Stimulated activated CD4-positive, alpha-beta T cell treated with anti-CD3 and anti-CD28 coated beads, Interleukin-15, amount 100 ng/mL, for 48 hours (primary cell): ENCODE measurements around the gene EXPH5.
"Not testable (repeated sequence)": the region's sequence is repeated elsewhere in the genome, so short reads cannot be mapped to it uniquely, and the experiment has no call there.

Source experiments
- DNase-seq, 2 donors: peaks; one replicate each; pipeline ENCODE4 v3.0.0-alpha.2; 2020; ENCODE audit warnings: low read depth in 2 of 2

EXPH5 gene

GRCh38 chr11:108593214-108593922, at the start of gene EXPH5:
Gene EXPH5 (minus strand): TSS chr11:108593768. CDS start chr11:108593536, 232 bp downstream.
- peak; percentile 75 to 89 for DNase-seq

- not testable (repeated sequence) for DNase-seq
These were observed 48.2 kb upstream of the EXPH5 start for GRCh38 chr11:108641752-108642151.

- DNase-seq, result no peak
These were observed 45.6 kb upstream of the EXPH5 start for GRCh38 chr11:108639146-108639545.

GRCh38 chr11:108636222-108636621, 42.7 kb upstream of the EXPH5 start:
- DNase-seq, result no peak

GRCh38 chr11:108635106-108635505, 41.5 kb upstream of the EXPH5 start:
- DNase-seq, result no peak

- DNase-seq, result no peak
These were observed 38.6 kb upstream of the EXPH5 start for GRCh38 chr11:108632041-108632704.

GRCh38 chr11:108629274-108629673, 35.7 kb upstream of the EXPH5 start:
- DNase-seq, result no peak

- DNase-seq, result no peak
These were observed 35.2 kb upstream of the EXPH5 start for GRCh38 chr11:108628812-108629211.

- DNase-seq, result no peak
These were observed 34.8 kb upstream of the EXPH5 start for GRCh38 chr11:108628326-108628725.

- DNase-seq, result no peak
These were observed 30.8 kb upstream of the EXPH5 start for GRCh38 chr11:108624196-108624925.

GRCh38 chr11:108622341-108622740, 28.8 kb upstream of the EXPH5 start:
- no peak for DNase-seq

- no peak for DNase-seq
These were observed 27.6 kb upstream of the EXPH5 start for GRCh38 chr11:108620958-108621772.

- DNase-seq, result no peak
These were observed 25.0 kb upstream of the EXPH5 start for GRCh38 chr11:108618529-108618928.

- no peak for DNase-seq
These were observed 23.5 kb upstream of the EXPH5 start for GRCh38 chr11:108617055-108617454.

- no peak for DNase-seq
These were observed 23.0 kb upstream of the EXPH5 start for GRCh38 chr11:108616549-108616948.

- no peak for DNase-seq
These were observed 20.5 kb upstream of the EXPH5 start for GRCh38 chr11:108614086-108614485.

- DNase-seq, result no peak
These were observed 16.1 kb upstream of the EXPH5 start for GRCh38 chr11:108609682-108610081.

GRCh38 chr11:108608548-108608947, 15.0 kb upstream of the EXPH5 start:
- DNase-seq, result no peak

GRCh38 chr11:108606495-108607160, 13.1 kb upstream of the EXPH5 start:
- DNase-seq, result no peak

- no peak for DNase-seq
These were observed 12.5 kb upstream of the EXPH5 start for GRCh38 chr11:108606070-108606469.

GRCh38 chr11:108602818-108603217, 9.2 kb upstream of the EXPH5 start:
- DNase-seq, result not testable (repeated sequence)
